Astrocyte (in vitro differentiated cells and primary cell): ENCODE measurements around the gene KCNAB1. TPM values are rescaled to one million over a fixed set of nuclear protein-coding genes. Genes with fewer than 3 reads are reported as not detected.
A peak's percentile ranks its signal among the peaks of the same experiment; 100 is the strongest.

Experiments
- DNase-seq: peaks from one replicate; pipeline ENCODE4 v3.0.0-alpha.2; 2010; ENCODE audit warnings: low read depth
- FAIRE-seq: peaks from 2 replicates; lab custom pipeline; 2011; peaks lifted over from hg19 to GRCh38; lab: Jason Lieb, UNC
- H2AFZ ChIP-seq: 2 replicates; pipeline ENCODE4 v1.6.0; 2012; ENCODE audit warnings: low read depth, low read length, inconsistent platforms
- H3K27ac ChIP-seq: 2 replicates; pipeline ENCODE4 v1.5.1; 2011; ENCODE audit warnings: low read depth, low read length, inconsistent platforms
- H3K27me3 ChIP-seq: 2 replicates; pipeline ENCODE4 v1.6.0; 2011; ENCODE audit warnings: low read length, inconsistent platforms; ENCODE audit not compliant: insufficient read depth
- H3K36me3 ChIP-seq: 2 replicates; pipeline ENCODE4 v1.5.1; 2011; ENCODE audit warnings: low read length, inconsistent platforms; ENCODE audit not compliant: insufficient read depth
- H3K4me1 ChIP-seq: 2 replicates; pipeline ENCODE4 v1.5.1; 2011; ENCODE audit warnings: low read length, inconsistent platforms; ENCODE audit not compliant: insufficient read depth
- H3K4me2 ChIP-seq: 2 replicates; pipeline ENCODE4 v1.6.0; 2012; ENCODE audit warnings: low read length, inconsistent platforms
- H3K4me3 ChIP-seq: 2 replicates; pipeline ENCODE4 v1.5.1; 2011; ENCODE audit warnings: low read depth, mild to moderate bottlenecking, low read length, inconsistent platforms; ENCODE audit not compliant: insufficient read depth
- H3K79me2 ChIP-seq: 2 replicates; pipeline ENCODE4 v1.6.0; 2012; ENCODE audit warnings: mild to moderate bottlenecking, low read length, inconsistent platforms; ENCODE audit not compliant: insufficient read depth
- H3K9ac ChIP-seq: 2 replicates; pipeline ENCODE4 v1.6.0; 2012; ENCODE audit warnings: mild to moderate bottlenecking, low read length, inconsistent platforms
- H3K9me3 ChIP-seq: 2 replicates; pipeline ENCODE4 v1.5.1; 2012; ENCODE audit warnings: low read depth, mild to moderate bottlenecking, low read length, inconsistent platforms; ENCODE audit not compliant: insufficient read depth
- H4K20me1 ChIP-seq: 2 replicates; pipeline ENCODE4 v1.6.0; 2012; ENCODE audit warnings: low read length, inconsistent platforms; ENCODE audit not compliant: insufficient read depth
- H3K27ac Mint-ChIP-seq: one replicate; pipeline ENCODE4 v1.8.0; 2021; ENCODE audit warnings: mild to moderate bottlenecking, mixed read lengths; ENCODE audit not compliant: unreplicated experiment
- H3K27me3 Mint-ChIP-seq: one replicate; pipeline ENCODE4 v1.8.0; 2021; ENCODE audit warnings: low read depth, mixed read lengths; ENCODE audit not compliant: unreplicated experiment
- H3K36me3 Mint-ChIP-seq: one replicate; pipeline ENCODE4 v1.8.0; 2021; ENCODE audit warnings: low read depth, mixed read lengths; ENCODE audit not compliant: unreplicated experiment
- H3K4me1 Mint-ChIP-seq: one replicate; pipeline ENCODE4 v1.8.0; 2021; ENCODE audit warnings: low read depth, mixed read lengths; ENCODE audit not compliant: unreplicated experiment
- H3K4me3 Mint-ChIP-seq: one replicate; pipeline ENCODE4 v1.8.0; 2021; ENCODE audit warnings: mild to moderate bottlenecking, moderate library complexity, mixed read lengths; ENCODE audit not compliant: unreplicated experiment
- H3K9me3 Mint-ChIP-seq: one replicate; pipeline ENCODE4 v1.8.0; 2021; ENCODE audit warnings: mild to moderate bottlenecking, mixed read lengths; ENCODE audit not compliant: unreplicated experiment
- EZH2 ChIP-seq: IDR thresholded peaks from 2 replicates; pipeline ENCODE4 v1.6.1; 2012; ENCODE audit warnings: mild to moderate bottlenecking, low read length, inconsistent platforms; ENCODE audit not compliant: insufficient read depth
- total RNA-seq: library from RNA; stranded (reverse); gene quantifications from 2 replicates; pipeline ENCODE4 v1.2.1, GENCODE V29; 2021
- TF ChIP-seq, protein P1 (sequence below): IDR thresholded peaks from 2 replicates; pipeline ENCODE4 v1.5.1; 2011; ENCODE audit warnings: low read depth, mild to moderate bottlenecking, inconsistent platforms, low read length, moderate library complexity; ENCODE audit not compliant: insufficient read depth

KCNAB1 gene
- total RNA-seq, 1 donor from 2014 or later: 0.30 TPM

- Histone ChIP-seq H3K4me2 (no peak overlapping the region), H4K20me1 (no peaks in the 10 kb centered on the region), H3K9me3 (no peaks in the 10 kb centered on the region), H3K4me3 (no peak overlapping the region), H3K27ac (no peak overlapping the region), H2AFZ (no peak overlapping the region), H3K79me2 (no peaks in the 10 kb centered on the region), H3K4me1 (no peaks in the 10 kb centered on the region), H3K27me3 (no peaks in the 10 kb centered on the region), H3K36me3 (no peaks in the 10 kb centered on the region), H3K9ac (no peak overlapping the region)
- no peak for FAIRE-seq
- DNase-seq: no peak
- no peak overlapping the region for H3K27ac Mint-ChIP-seq
- no peaks in the 10 kb centered on the region for H3K4me1 Mint-ChIP-seq
- no peak for TF ChIP-seq EZH2
- TF ChIP-seq, protein P1, sequence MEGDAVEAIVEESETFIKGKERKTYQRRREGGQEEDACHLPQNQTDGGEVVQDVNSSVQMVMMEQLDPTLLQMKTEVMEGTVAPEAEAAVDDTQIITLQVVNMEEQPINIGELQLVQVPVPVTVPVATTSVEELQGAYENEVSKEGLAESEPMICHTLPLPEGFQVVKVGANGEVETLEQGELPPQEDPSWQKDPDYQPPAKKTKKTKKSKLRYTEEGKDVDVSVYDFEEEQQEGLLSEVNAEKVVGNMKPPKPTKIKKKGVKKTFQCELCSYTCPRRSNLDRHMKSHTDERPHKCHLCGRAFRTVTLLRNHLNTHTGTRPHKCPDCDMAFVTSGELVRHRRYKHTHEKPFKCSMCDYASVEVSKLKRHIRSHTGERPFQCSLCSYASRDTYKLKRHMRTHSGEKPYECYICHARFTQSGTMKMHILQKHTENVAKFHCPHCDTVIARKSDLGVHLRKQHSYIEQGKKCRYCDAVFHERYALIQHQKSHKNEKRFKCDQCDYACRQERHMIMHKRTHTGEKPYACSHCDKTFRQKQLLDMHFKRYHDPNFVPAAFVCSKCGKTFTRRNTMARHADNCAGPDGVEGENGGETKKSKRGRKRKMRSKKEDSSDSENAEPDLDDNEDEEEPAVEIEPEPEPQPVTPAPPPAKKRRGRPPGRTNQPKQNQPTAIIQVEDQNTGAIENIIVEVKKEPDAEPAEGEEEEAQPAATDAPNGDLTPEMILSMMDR: no peak
- H3K27me3 Mint-ChIP-seq: no peaks in the 10 kb centered on the region
- no peak overlapping the region for H3K4me3 Mint-ChIP-seq
- peaks cover 8% of the 10 kb centered on the region for H3K36me3 Mint-ChIP-seq
- no peaks in the 10 kb centered on the region for H3K9me3 Mint-ChIP-seq
Measured at GRCh38 chr3:156527060-156527459, 406.7 kb downstream of the KCNAB1 start.

DNA sequence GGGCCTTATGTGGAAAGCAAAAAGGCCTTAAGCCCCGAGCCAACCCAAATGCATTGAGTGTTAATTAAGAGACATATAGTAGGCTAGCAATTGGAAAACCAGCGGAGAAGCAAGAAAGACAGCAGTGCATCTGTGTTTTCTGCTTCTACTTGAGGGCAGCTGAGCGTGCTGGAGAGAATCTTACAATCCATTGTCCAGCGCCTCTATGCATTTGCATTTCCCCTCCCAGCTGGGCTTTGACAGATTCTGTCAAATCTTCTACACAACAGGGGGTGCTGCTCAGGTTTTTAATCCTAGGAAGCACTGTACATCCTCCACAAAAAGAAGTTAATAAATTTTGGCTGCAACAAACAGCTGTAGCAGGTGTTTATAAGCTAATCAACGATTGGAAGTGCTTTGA lies 410.6 kb downstream of the KCNAB1 start:
- Histone ChIP-seq H2AFZ (no peak overlapping the region), H3K79me2 (no peaks in the 10 kb centered on the region), H3K9ac (no peak overlapping the region), H3K36me3 (no peaks in the 10 kb centered on the region), H3K27me3 (no peaks in the 10 kb centered on the region), H3K4me1 (peaks cover 20% of the 10 kb centered on the region), H4K20me1 (peaks cover 5% of the 10 kb centered on the region), H3K4me2 (no peak overlapping the region), H3K9me3 (no peaks in the 10 kb centered on the region), H3K4me3 (no peak overlapping the region), H3K27ac (no peak overlapping the region)
- DNase-seq (no peak), FAIRE-seq (no peak)
- peaks cover 7% of the 10 kb centered on the region for H3K36me3 Mint-ChIP-seq
- H3K9me3 Mint-ChIP-seq: no peaks in the 10 kb centered on the region
- TF ChIP-seq EZH2: no peak
- TF ChIP-seq, protein P1: no peak
- no peak overlapping the region for H3K27ac Mint-ChIP-seq
- peaks cover 34% of the 10 kb centered on the region for H3K4me1 Mint-ChIP-seq
- H3K27me3 Mint-ChIP-seq: no peaks in the 10 kb centered on the region
- H3K4me3 Mint-ChIP-seq: no peak overlapping the region

DNA sequence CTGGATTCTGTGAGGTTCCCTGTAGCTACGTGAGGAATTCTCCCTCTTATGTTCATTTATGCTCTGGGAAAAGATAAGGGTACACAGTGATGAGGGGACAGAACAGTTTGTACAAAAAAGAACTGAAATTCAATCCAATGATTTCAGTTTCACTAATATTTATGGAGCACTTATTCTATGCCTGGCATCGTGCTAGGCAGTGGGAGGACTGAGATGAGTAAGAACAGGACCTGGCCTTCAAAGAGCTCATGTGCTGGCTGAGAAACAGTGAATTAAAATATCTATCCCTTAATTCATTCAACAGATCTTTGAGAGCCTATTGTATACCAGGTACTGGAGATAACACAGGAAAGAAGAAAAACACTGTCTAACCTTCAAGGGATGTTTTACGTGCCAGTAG lies 412.4 kb downstream of the KCNAB1 start:
- Histone ChIP-seq H3K9ac (no peak overlapping the region), H3K4me1 (peaks cover 28% of the 10 kb centered on the region), H3K9me3 (no peaks in the 10 kb centered on the region), H3K27me3 (no peaks in the 10 kb centered on the region), H3K4me2 (no peak overlapping the region), H3K36me3 (no peaks in the 10 kb centered on the region), H4K20me1 (peaks cover 5% of the 10 kb centered on the region), H3K27ac (peak overlapping the region; percentile 3), H2AFZ (no peak overlapping the region), H3K4me3 (no peak overlapping the region), H3K79me2 (no peaks in the 10 kb centered on the region)
- Mint-ChIP-seq H3K9me3 (no peaks in the 10 kb centered on the region), H3K4me1 (peaks cover 45% of the 10 kb centered on the region), H3K27me3 (no peaks in the 10 kb centered on the region), H3K4me3 (no peak overlapping the region), H3K27ac (peak overlapping the region; percentile 88), H3K36me3 (peaks cover 7% of the 10 kb centered on the region)
- no peak for DNase-seq
- no peak for FAIRE-seq
- no peak for TF ChIP-seq EZH2
- TF ChIP-seq, protein P1: no peak
